AG04450 (cell line): ENCODE data around the gene MAD1L1. TPM values are rescaled to one million over a fixed set of nuclear protein-coding genes. Genes with fewer than 3 reads are reported as not detected.

Experiments used
- CTCF ChIA-PET: fragments of 300-600, 350-600 bp; formaldehyde crosslinking; extraction: SDS; loops from one replicate; lab custom pipeline; 2022; ENCODE audit warnings: antibody characterized with exemption, inconsistent platforms; lab: Charles Lee
- POLR2A ChIA-PET: fragments of 350-600 bp; formaldehyde crosslinking; extraction: SDS; loops from one replicate; lab custom pipeline; 2021; ENCODE audit warnings: antibody characterized with exemption, inconsistent platforms; lab: Yijun Ruan, JAX
- DNase-seq: peaks from one replicate; pipeline ENCODE4 v3.0.0-alpha.2; 2011; ENCODE audit warnings: low read depth, low spot score
- H3K27ac ChIP-seq: one replicate; pipeline ENCODE4 v1.5.1; 2012; ENCODE audit warnings: low read depth, low read length, control low read depth
- H3K27me3 ChIP-seq: one replicate; pipeline ENCODE4 v1.6.0; 2012; ENCODE audit warnings: low read length; ENCODE audit not compliant: control insufficient read depth, insufficient read depth
- H3K4me3 ChIP-seq: 2 replicates; pipeline ENCODE4 v1.5.1; 2011; ENCODE audit warnings: mild to moderate bottlenecking, low read depth, low read length, control low read depth
- H3K9me3 ChIP-seq: 2 replicates; pipeline ENCODE4 v1.5.1; 2012; ENCODE audit warnings: low read length; ENCODE audit not compliant: control insufficient read depth, insufficient read depth
- polyA plus RNA-seq: library from polyadenylated mRNA; depleted of rRNA; stranded (reverse); fragments of >200 nt; gene quantifications from 2 replicates; pipeline ENCODE4 v1.2.3, GENCODE V29; 2011
- TF ChIP-seq, protein P1 (sequence below): IDR thresholded peaks from 2 replicates; pipeline ENCODE4 v1.5.1; 2011; ENCODE audit warnings: low read depth, low read length, control low read depth, inconsistent platforms

MAD1L1 gene
- polyA plus RNA-seq, 1 experiment = 11.9 TPM

DNA sequence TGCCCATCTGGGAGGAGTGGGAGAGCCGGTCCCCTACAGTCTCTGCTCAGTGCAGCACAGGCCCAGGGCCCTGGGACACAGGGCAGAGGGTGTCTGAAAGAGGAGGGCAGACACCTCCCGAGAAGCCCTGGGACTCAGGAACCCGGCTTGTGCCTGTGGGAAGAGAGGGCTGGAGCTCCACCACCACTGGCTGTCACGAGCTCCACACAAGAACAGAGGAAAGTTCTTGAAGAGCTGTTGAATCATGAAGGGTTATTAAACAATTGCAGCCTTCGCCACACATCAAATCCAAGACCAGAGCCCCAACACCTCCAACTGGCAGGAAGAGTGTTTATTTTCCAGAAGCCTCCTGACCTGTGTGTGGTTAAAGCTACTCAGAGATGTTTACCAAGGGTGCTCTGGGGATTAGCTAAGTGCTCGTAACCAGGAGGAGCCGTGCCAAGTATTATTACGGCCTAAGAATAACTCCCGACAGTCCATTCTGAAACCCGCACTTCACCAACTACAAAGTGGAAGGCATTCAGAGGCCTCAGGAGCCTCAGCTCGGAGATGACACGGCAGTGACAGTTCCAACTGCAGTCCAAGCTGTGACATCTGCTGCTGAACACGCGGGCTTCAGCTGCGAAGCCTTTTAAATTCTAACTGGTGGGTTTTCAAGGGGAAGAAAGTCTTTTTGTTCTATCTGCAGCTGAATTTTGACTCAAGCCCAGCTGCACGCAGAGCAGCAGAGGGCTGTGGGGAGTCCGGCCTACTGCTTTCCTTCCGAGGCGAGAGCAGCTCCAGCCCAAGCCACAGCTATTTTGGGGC, 75.1 kb downstream of the MAD1L1 start:
- ChIA-PET CTCF (interaction anchor here (0.8 to 1.6 kb wide), 3 partner anchors 37 to 53 kb away, joined by 4 to 5 read pairs (median 4); no protein-coding TSS in a partner anchor), POLR2A (interaction anchor here (0.7 to 1.5 kb wide), 6 partner anchors 9 to 245 kb away, joined by 3 to 5 read pairs (median 4); no protein-coding TSS in a partner anchor)
- H3K4me3 ChIP-seq = peak overlapping the region; percentile 27; the same call in 1 of the 2 replicates
- H3K27ac ChIP-seq = peak overlapping the region; percentile 75
- H3K9me3 ChIP-seq = peaks cover 5% of the 10 kb centered on the region; the same call in 1 of the 2 replicates
- no peaks in the 10 kb centered on the region for H3K27me3 ChIP-seq
- DNase-seq = peak; percentile 89
- TF ChIP-seq, protein P1, sequence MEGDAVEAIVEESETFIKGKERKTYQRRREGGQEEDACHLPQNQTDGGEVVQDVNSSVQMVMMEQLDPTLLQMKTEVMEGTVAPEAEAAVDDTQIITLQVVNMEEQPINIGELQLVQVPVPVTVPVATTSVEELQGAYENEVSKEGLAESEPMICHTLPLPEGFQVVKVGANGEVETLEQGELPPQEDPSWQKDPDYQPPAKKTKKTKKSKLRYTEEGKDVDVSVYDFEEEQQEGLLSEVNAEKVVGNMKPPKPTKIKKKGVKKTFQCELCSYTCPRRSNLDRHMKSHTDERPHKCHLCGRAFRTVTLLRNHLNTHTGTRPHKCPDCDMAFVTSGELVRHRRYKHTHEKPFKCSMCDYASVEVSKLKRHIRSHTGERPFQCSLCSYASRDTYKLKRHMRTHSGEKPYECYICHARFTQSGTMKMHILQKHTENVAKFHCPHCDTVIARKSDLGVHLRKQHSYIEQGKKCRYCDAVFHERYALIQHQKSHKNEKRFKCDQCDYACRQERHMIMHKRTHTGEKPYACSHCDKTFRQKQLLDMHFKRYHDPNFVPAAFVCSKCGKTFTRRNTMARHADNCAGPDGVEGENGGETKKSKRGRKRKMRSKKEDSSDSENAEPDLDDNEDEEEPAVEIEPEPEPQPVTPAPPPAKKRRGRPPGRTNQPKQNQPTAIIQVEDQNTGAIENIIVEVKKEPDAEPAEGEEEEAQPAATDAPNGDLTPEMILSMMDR = no peak

GRCh38 chr7:2156756-2157472, 75.8 kb downstream of the MAD1L1 start:
- Histone ChIP-seq H3K27me3 (no peaks in the 10 kb centered on the region), H3K9me3 (peaks cover 5% of the 10 kb centered on the region; the same call in 1 of the 2 replicates), H3K27ac (peak overlapping the region; percentile 71), H3K4me3 (no peak overlapping the region)
- POLR2A ChIA-PET = interaction anchor here (0.7 to 1.5 kb wide), 5 partner anchors 9 to 244 kb away, joined by 3 to 5 read pairs (median 3); no protein-coding TSS in a partner anchor
- CTCF ChIA-PET = interaction anchor here (0.8 to 1.6 kb wide), 2 partner anchors 38 to 52 kb away, joined by 4 read pairs; no protein-coding TSS in a partner anchor
- DNase-seq = no peak
- TF ChIP-seq, protein P1 = no peak

DNA sequence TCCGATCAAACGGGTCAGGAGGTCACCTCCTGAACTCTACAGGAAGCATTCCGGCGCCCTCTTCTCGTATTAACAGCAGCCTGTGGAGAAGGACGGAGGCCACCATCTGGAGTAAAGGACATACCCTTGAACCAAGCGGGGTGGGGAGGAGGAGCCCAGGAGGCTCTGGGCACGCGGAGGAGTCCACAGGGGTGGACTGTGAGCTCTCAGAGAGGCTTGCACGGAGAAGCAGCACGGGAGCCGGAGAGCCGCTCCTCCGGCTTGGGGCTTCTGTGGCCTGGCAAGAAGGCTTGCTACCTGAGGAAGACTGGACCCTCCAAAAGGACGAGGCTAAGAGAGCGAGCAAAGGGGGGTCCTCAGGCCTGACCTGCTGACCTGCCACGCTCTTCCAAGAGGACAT, 77.9 kb downstream of the MAD1L1 start:
- DNase-seq = no peak
- Histone ChIP-seq H3K9me3 (no peaks in the 10 kb centered on the region; the same call in 1 of the 2 replicates), H3K27me3 (no peaks in the 10 kb centered on the region), H3K4me3 (no peak overlapping the region), H3K27ac (no peak overlapping the region)
- CTCF ChIA-PET = no interaction called here
- TF ChIP-seq, protein P1 = no peak
- POLR2A ChIA-PET = no interaction called here

- H3K27ac ChIP-seq = no peak overlapping the region
- H3K9me3 ChIP-seq = no peaks in the 10 kb centered on the region; the same call in 1 of the 2 replicates
- ChIA-PET CTCF (interaction anchor here (1.3 kb wide), 1 partner anchor 17 kb away, joined by 3 read pairs; no protein-coding TSS in a partner anchor), POLR2A (no interaction called here)
- no peak for DNase-seq
- H3K4me3 ChIP-seq = no peak overlapping the region
- no peaks in the 10 kb centered on the region for H3K27me3 ChIP-seq
- TF ChIP-seq, protein P1 = 0 out of 2 replicates have a peak, but pooled peaks have one; percentile 10
These were observed 78.6 kb downstream of the MAD1L1 start for GRCh38 chr7:2154121-2154520.
